Mesendoderm (in vitro differentiated cells): ENCODE data around the gene CIDEA.

Experiments used
- DNase-seq: peaks from one replicate; pipeline ENCODE4 v3.0.0; 2013
- H2AK5ac ChIP-seq: 2 replicates; pipeline ENCODE4 v1.6.1; 2013; ENCODE audit warnings: low read length, inconsistent platforms
- H2BK120ac ChIP-seq: 2 replicates; pipeline ENCODE4 v1.6.1; 2013; ENCODE audit warnings: low read depth, mild to moderate bottlenecking, low read length, moderate library complexity, mixed read lengths
- H2BK15ac ChIP-seq: replicated peaks from 2 replicates; pipeline ENCODE4 v1.6.1; 2013; ENCODE audit warnings: low read depth, mild to moderate bottlenecking, moderate library complexity
- H2BK5ac ChIP-seq: 2 replicates; pipeline ENCODE4 v1.6.1; 2013; ENCODE audit warnings: low read length, inconsistent platforms
- H3K18ac ChIP-seq: 2 replicates; pipeline ENCODE4 v1.6.1; 2013; ENCODE audit warnings: mild to moderate bottlenecking, low read length, mixed read lengths
- H3K23ac ChIP-seq: one replicate; pipeline ENCODE4 v1.6.1; 2013; ENCODE audit warnings: low read length
- H3K27ac ChIP-seq: 2 replicates; pipeline ENCODE4 v1.5.1; 2013; ENCODE audit warnings: low read depth, mild to moderate bottlenecking, inconsistent platforms, low read length, moderate library complexity
- H3K27me3 ChIP-seq: 2 replicates; pipeline ENCODE4 v1.6.1; 2013; ENCODE audit warnings: low read length, control low read depth, mild to moderate bottlenecking, inconsistent platforms; ENCODE audit not compliant: insufficient read depth, poor library complexity
- H3K36me3 ChIP-seq: 2 replicates; pipeline ENCODE4 v1.6.1; 2013; ENCODE audit warnings: low read length, inconsistent platforms; ENCODE audit not compliant: control insufficient read depth, insufficient read depth
- H3K4ac ChIP-seq: one replicate; pipeline ENCODE4 v1.6.1; 2013; ENCODE audit warnings: low read depth, mild to moderate bottlenecking, low read length, moderate library complexity
- H3K4me1 ChIP-seq: 2 replicates; pipeline ENCODE4 v1.6.1; 2013; ENCODE audit warnings: low read depth, low read length, inconsistent platforms; ENCODE audit not compliant: control insufficient read depth
- H3K4me2 ChIP-seq: 2 replicates; pipeline ENCODE4 v1.6.1; 2013; ENCODE audit warnings: low read length
- H3K4me3 ChIP-seq: 2 replicates; pipeline ENCODE4 v1.5.1; 2013; ENCODE audit warnings: mild to moderate bottlenecking, low read length
- H3K56ac ChIP-seq: one replicate; pipeline ENCODE4 v1.6.1; 2013; ENCODE audit warnings: low read length
- H3K79me1 ChIP-seq: 2 replicates; pipeline ENCODE4 v1.6.1; 2013; ENCODE audit warnings: low read length, inconsistent platforms
- H3K79me2 ChIP-seq: 2 replicates; pipeline ENCODE4 v1.6.1; 2013; ENCODE audit warnings: mild to moderate bottlenecking, low read length; ENCODE audit not compliant: control insufficient read depth, insufficient read depth
- H3K9ac ChIP-seq: 2 replicates; pipeline ENCODE4 v1.6.1; 2013; ENCODE audit warnings: low read length, inconsistent platforms
- H4K5ac ChIP-seq: one replicate; pipeline ENCODE4 v1.6.1; 2013; ENCODE audit warnings: low read length
- H4K8ac ChIP-seq: one replicate; pipeline ENCODE4 v1.6.1; 2013; ENCODE audit warnings: low read depth, mild to moderate bottlenecking, control low read depth, low read length, moderate library complexity
- WGBS: extraction: QIAGEN DNeasy Blood & Tissue Kit; methylation state at CpG from one replicate; pipeline ENCODE4 v1.1.7; 2013; ENCODE audit warnings: low lambda C conversion rate, missing lambda C conversion rate; ENCODE audit not compliant: insufficient coverage; ENCODE audit errors: extremely low coverage; 5-methylcytosine and 5-hydroxymethylcytosine counted together

CIDEA gene

GRCh38 chr18:12251311-12251710, 2.9 kb upstream of the CIDEA start:
- no peak overlapping the region for H3K4me3 ChIP-seq
- peaks cover 4% of the 10 kb centered on the region for H3K4me1 ChIP-seq
- H3K79me1 ChIP-seq, result no peaks in the 10 kb centered on the region
- WGBS, result no CpG with 5 or more reads among the region's 11 CpGs
- DNase-seq, result no peak
- H2BK5ac ChIP-seq, result no peak overlapping the region
- H3K9ac ChIP-seq, result no peak overlapping the region
- H3K36me3 ChIP-seq, result no peaks in the 10 kb centered on the region
- no peak overlapping the region for H2BK120ac ChIP-seq
- no peaks in the 10 kb centered on the region for H3K79me2 ChIP-seq
- H3K27ac ChIP-seq, result no peak overlapping the region
- H2BK15ac ChIP-seq, result no peak overlapping the region
- no peak overlapping the region for H3K4me2 ChIP-seq
- H3K4ac ChIP-seq, result no peak overlapping the region
- H3K23ac ChIP-seq, result no peak overlapping the region
- H2AK5ac ChIP-seq, result no peak overlapping the region
- H4K8ac ChIP-seq, result no peak overlapping the region
- no peak overlapping the region for H4K5ac ChIP-seq
- H3K18ac ChIP-seq, result no peak overlapping the region
- H3K56ac ChIP-seq, result no peak overlapping the region
- peaks cover 13% of the 10 kb centered on the region for H3K27me3 ChIP-seq

GRCh38 chr18:12252061-12252460, 2.1 kb upstream of the CIDEA start:
- Histone ChIP-seq H2AK5ac (no peak overlapping the region), H3K4me2 (no peak overlapping the region), H3K27me3 (peaks cover 11% of the 10 kb centered on the region), H3K9ac (no peak overlapping the region), H3K4me1 (peaks cover 4% of the 10 kb centered on the region), H3K79me2 (no peaks in the 10 kb centered on the region), H3K27ac (no peak overlapping the region), H2BK15ac (no peak overlapping the region), H3K56ac (no peak overlapping the region), H3K79me1 (no peaks in the 10 kb centered on the region), H3K23ac (no peak overlapping the region), H4K8ac (no peak overlapping the region), H2BK120ac (no peak overlapping the region), H4K5ac (no peak overlapping the region), H2BK5ac (no peak overlapping the region), H3K36me3 (no peaks in the 10 kb centered on the region), H3K18ac (no peak overlapping the region), H3K4me3 (no peak overlapping the region), H3K4ac (no peak overlapping the region)
- no peak for DNase-seq
- no CpG with 5 or more reads among the region's 6 CpGs for WGBS

- H2BK120ac ChIP-seq, result no peak overlapping the region
- H3K18ac ChIP-seq, result no peak overlapping the region
- no peak overlapping the region for H3K4me3 ChIP-seq
- no peak overlapping the region for H3K27ac ChIP-seq
- no peak overlapping the region for H3K4ac ChIP-seq
- H2BK5ac ChIP-seq, result no peak overlapping the region
- H3K79me1 ChIP-seq, result no peaks in the 10 kb centered on the region
- H3K36me3 ChIP-seq, result no peaks in the 10 kb centered on the region
- no peak overlapping the region for H2BK15ac ChIP-seq
- peaks cover 11% of the 10 kb centered on the region for H3K27me3 ChIP-seq
- DNase-seq, result peak; percentile 18
- peak overlapping the region; percentile 12 for H3K56ac ChIP-seq
- H4K5ac ChIP-seq, result no peak overlapping the region
- peaks cover 4% of the 10 kb centered on the region for H3K4me1 ChIP-seq
- H3K79me2 ChIP-seq, result no peaks in the 10 kb centered on the region
- no CpG with 5 or more reads among the region's 11 CpGs for WGBS
- H3K9ac ChIP-seq, result no peak overlapping the region
- no peak overlapping the region for H4K8ac ChIP-seq
- H3K4me2 ChIP-seq, result no peak overlapping the region
- H3K23ac ChIP-seq, result no peak overlapping the region
- no peak overlapping the region for H2AK5ac ChIP-seq
Measured at GRCh38 chr18:12253027-12253426, 1.1 kb upstream of the CIDEA start.

GRCh38 chr18:12253663-12254135, 462 bp upstream of the CIDEA start:
- no CpG with 5 or more reads among the region's 20 CpGs for WGBS

GRCh38 chr18:12254820-12255511, 805 bp downstream of the CIDEA start:
- H3K79me1 ChIP-seq, result no peaks in the 10 kb centered on the region
- H4K5ac ChIP-seq, result no peak overlapping the region
- H3K36me3 ChIP-seq, result no peaks in the 10 kb centered on the region
- no peak overlapping the region for H3K9ac ChIP-seq
- H3K79me2 ChIP-seq, result no peaks in the 10 kb centered on the region
- H3K4me1 ChIP-seq, result peaks cover 4% of the 10 kb centered on the region
- peak overlapping the region; percentile 65 for H3K4me2 ChIP-seq
- no peak overlapping the region for H3K27ac ChIP-seq
- H2BK120ac ChIP-seq, result no peak overlapping the region
- no peak overlapping the region for H2BK5ac ChIP-seq
- no peak overlapping the region for H3K4ac ChIP-seq
- no peak overlapping the region for H3K56ac ChIP-seq
- peak; percentile 20 for DNase-seq
- peaks cover 11% of the 10 kb centered on the region for H3K27me3 ChIP-seq
- no peak overlapping the region for H3K23ac ChIP-seq
- no peak overlapping the region for H3K4me3 ChIP-seq
- no peak overlapping the region for H3K18ac ChIP-seq
- H2AK5ac ChIP-seq, result no peak overlapping the region
- no peak overlapping the region for H4K8ac ChIP-seq
- no CpG with 5 or more reads among the region's 38 CpGs for WGBS
- no peak overlapping the region for H2BK15ac ChIP-seq

More at GRCh38 chr18:12253663-12254135, 462 bp upstream of the CIDEA start:
- Histone ChIP-seq H3K18ac (no peak overlapping the region), H3K36me3 (no peaks in the 10 kb centered on the region), H2BK15ac (no peak overlapping the region), H3K4me1 (peaks cover 4% of the 10 kb centered on the region), H4K8ac (no peak overlapping the region), H3K27ac (no peak overlapping the region), H3K56ac (no peak overlapping the region), H3K4me3 (no peak overlapping the region), H4K5ac (no peak overlapping the region), H3K9ac (peak overlapping the region; percentile 6), H3K4ac (no peak overlapping the region), H3K27me3 (peaks cover 11% of the 10 kb centered on the region), H3K79me2 (no peaks in the 10 kb centered on the region), H2BK120ac (no peak overlapping the region), H3K23ac (no peak overlapping the region), H3K4me2 (peak overlapping the region; percentile 72), H2AK5ac (no peak overlapping the region), H3K79me1 (no peaks in the 10 kb centered on the region), H2BK5ac (no peak overlapping the region)
- DNase-seq, result peak; percentile 63

- H3K27me3 ChIP-seq, result peaks cover 11% of the 10 kb centered on the region
- H3K18ac ChIP-seq, result no peak overlapping the region
- no peak overlapping the region for H3K27ac ChIP-seq
- H3K4me3 ChIP-seq, result no peak overlapping the region
- no peaks in the 10 kb centered on the region for H3K36me3 ChIP-seq
- no peak overlapping the region for H2BK120ac ChIP-seq
- no peak overlapping the region for H3K56ac ChIP-seq
- no peaks in the 10 kb centered on the region for H3K79me2 ChIP-seq
- no CpG with 5 or more reads among the region's 4 CpGs for WGBS
- peaks cover 4% of the 10 kb centered on the region for H3K4me1 ChIP-seq
- H2AK5ac ChIP-seq, result no peak overlapping the region
- no peak overlapping the region for H4K8ac ChIP-seq
- no peak overlapping the region for H3K4ac ChIP-seq
- no peaks in the 10 kb centered on the region for H3K79me1 ChIP-seq
- H4K5ac ChIP-seq, result no peak overlapping the region
- H2BK15ac ChIP-seq, result no peak overlapping the region
- no peak overlapping the region for H3K23ac ChIP-seq
- H3K4me2 ChIP-seq, result no peak overlapping the region
- DNase-seq, result peak; percentile 87
- H3K9ac ChIP-seq, result no peak overlapping the region
- no peak overlapping the region for H2BK5ac ChIP-seq
Measured at GRCh38 chr18:12255626-12256026, 1.5 kb downstream of the CIDEA start.
